GM21423 (cell line): ENCODE data around the gene KIF3B.
"Not testable (repeated sequence)": the region's sequence is repeated elsewhere in the genome, so short reads cannot be mapped to it uniquely, and the experiment has no call there.

Experiments
- ATAC-seq: cut with Tn5 transposase; IDR thresholded peaks from one replicate; pipeline ENCODE4 v1.9.1; 2021; ENCODE audit warnings: mild to moderate bottlenecking, moderate library complexity; ENCODE audit not compliant: unreplicated experiment

KIF3B gene

DNA sequence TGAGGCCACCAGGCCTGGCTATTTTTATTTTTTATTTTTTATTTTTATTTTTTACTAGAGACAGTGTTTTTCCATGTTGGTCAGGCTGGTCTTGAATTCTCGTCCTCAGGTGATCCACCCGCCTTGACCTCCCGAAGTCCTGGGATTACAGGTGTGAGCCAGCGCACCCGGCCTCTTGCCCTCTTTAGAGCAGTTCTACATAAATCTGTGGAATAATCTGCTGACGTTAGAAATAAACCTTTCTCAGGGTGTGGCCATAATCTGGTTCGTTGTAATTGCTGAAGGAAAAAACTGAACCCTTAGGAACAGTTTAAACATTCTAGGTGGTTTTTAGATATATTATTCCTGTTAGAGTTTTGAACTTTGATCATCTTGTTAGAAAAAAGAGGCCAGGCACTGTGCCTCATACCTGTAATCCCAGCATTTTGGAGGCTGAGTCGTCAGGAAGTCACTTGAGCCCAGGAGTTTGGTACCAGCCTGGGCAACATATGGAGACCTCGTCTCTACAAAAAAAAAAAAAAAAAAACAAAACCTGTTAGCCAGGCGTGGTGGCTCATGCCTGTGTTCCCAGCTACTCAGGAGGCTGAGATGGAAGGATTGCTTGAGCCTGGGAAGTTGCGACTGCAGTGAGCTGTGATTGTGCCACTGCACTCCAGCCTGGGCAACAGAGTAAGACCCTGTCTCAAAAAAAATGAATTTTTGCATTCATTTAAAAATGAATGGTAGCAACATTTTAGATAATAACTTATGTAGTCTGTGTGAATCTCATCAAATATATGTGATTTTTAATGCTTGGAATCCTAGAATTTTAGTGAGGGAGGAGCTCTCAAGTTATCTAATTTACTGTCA lies 104.9 kb downstream of the KIF3B start:
- ATAC-seq: no peak

DNA sequence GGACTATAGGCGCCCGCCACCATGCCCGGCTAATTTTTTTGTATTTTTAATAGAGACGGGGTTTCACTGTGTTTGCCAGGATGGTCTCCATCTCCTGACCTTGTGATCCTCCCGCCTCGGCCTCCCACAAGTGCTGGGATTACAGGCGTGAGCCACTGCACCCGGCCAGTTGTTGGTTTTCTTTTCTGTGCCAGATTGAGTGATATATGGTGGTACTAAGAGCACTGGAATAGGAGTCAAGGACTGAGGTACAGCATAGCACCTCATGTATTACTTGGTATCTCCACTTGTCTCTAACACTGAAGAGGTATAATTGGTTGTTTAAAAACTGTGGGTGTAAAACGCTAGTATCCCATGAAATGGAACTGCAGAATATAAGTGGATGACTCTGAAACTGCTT lies 106.0 kb downstream of the KIF3B start:
- not testable (repeated sequence) for ATAC-seq
